Measurements from ENCODE around the gene QRICH1. TPM values are rescaled to one million over a fixed set of nuclear protein-coding genes. Genes with fewer than 3 reads are reported as not detected.
A peak's percentile ranks its signal among the peaks of the same experiment; 100 is the strongest.

Gene QRICH1
- total and polyA plus RNA-seq, 2 of the 13 experiments (the other 11 are each of a cell fraction or from before 2014, with no cell fraction given) = 52.6 to 102 TPM

DNA sequence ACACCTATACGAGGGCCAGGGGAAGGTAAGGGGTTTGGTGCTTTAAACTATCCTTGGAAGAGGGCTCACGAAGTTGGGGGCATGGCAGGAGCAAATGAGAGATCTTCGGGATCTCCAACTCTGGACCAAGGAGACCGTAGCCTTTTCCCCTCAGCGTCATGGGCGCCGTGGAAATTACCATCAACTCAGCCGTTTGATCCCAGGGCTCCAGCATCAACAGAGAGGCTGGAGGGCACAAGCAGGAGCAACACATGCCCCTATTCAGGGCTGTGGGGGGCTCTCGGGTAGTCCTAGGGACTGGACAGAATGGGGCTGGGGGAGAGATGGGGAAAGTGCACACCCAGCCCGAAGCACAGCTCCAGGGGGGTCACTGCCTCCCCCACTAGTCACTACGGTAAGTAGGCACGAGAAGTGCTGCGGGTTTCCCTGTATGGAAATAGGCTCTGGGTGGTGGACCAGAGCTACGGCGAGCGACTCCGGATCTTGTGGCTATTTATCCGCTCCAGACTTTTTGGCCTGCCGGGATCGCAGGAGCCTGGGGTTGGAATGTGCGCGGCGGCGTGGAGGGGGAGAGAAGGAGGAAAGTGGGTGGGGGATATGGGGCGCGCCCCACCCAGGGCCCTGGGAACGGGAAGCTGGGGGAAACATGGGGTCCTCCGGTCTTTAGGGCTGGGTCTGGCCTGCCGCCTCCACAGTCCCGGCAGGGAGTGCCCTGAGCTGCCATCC is 39.5 kb upstream of the QRICH1 start (continued):
- TF ChIP-seq ZNF263 (CRISPR knock-in tag; IDR thresholded peaks at IDR 0.05) = no peak
- no peak for TF ChIP-seq LCORL (IDR thresholded peaks at IDR 0.05)
- 0 out of 2 replicates have a peak, but pooled peaks have one; percentile 44 for TF ChIP-seq LCORL (CRISPR knock-in tag; IDR thresholded peaks at IDR 0.05)
- TF ChIP-seq, protein P1, sequence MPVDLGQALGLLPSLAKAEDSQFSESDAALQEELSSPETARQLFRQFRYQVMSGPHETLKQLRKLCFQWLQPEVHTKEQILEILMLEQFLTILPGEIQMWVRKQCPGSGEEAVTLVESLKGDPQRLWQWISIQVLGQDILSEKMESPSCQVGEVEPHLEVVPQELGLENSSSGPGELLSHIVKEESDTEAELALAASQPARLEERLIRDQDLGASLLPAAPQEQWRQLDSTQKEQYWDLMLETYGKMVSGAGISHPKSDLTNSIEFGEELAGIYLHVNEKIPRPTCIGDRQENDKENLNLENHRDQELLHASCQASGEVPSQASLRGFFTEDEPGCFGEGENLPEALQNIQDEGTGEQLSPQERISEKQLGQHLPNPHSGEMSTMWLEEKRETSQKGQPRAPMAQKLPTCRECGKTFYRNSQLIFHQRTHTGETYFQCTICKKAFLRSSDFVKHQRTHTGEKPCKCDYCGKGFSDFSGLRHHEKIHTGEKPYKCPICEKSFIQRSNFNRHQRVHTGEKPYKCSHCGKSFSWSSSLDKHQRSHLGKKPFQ (CRISPR knock-in tag; IDR thresholded peaks at IDR 0.05; ENCODE audit: insufficient replicate concordance) = no peak
- peak; percentile 72; the same call in 1 of the 3 replicates for TF ChIP-seq MXI1 (IDR thresholded peaks at IDR 0.05; ENCODE audit: borderline replicate concordance, low read depth, low read length)
- 0 out of 2 replicates have a peak, but pooled peaks have one; percentile 29 for TF ChIP-seq KAT8 (CRISPR knock-in tag; IDR thresholded peaks at IDR 0.05)
- no peak for TF ChIP-seq GPN1 (CRISPR knock-in tag; IDR thresholded peaks at IDR 0.05; ENCODE audit: borderline replicate concordance)
- TF ChIP-seq PRDM10 (CRISPR knock-in tag; IDR thresholded peaks at IDR 0.05; ENCODE audit: low read depth) = no peak
- TF ChIP-seq ARID2 (CRISPR knock-in tag; IDR thresholded peaks at IDR 0.05; ENCODE audit: borderline replicate concordance) = no peak
- no peak for TF ChIP-seq DPF2 (CRISPR knock-in tag; IDR thresholded peaks at IDR 0.05; ENCODE audit: borderline replicate concordance, low read depth)
- no peak for TF ChIP-seq ZNF354B (CRISPR knock-in tag; IDR thresholded peaks at IDR 0.05)
- TF ChIP-seq GATA4 (IDR thresholded peaks at IDR 0.05; ENCODE audit: borderline replicate concordance, low read depth) = no peak
- TF ChIP-seq SKIL (CRISPR knock-in tag; IDR thresholded peaks at IDR 0.05; ENCODE audit: borderline replicate concordance) = no peak
- no peak for TF ChIP-seq MTF2 (CRISPR knock-in tag; IDR thresholded peaks at IDR 0.05; ENCODE audit: borderline replicate concordance)
- TF ChIP-seq PCBP1 (IDR thresholded peaks at IDR 0.05; ENCODE audit: borderline replicate concordance, low read depth, low read length) = 0 out of 2 replicates have a peak, but pooled peaks have one; percentile 86
- no peak for TF ChIP-seq ZNF496 (CRISPR knock-in tag; IDR thresholded peaks at IDR 0.05; ENCODE audit: insufficient replicate concordance)
- TF ChIP-seq ZNF33B (CRISPR knock-in tag; IDR thresholded peaks at IDR 0.05) = no peak
- no peak for TF ChIP-seq ZNF75D (CRISPR knock-in tag; IDR thresholded peaks at IDR 0.05; ENCODE audit: borderline replicate concordance)
- no peak for TF ChIP-seq ZNF740 (CRISPR knock-in tag; IDR thresholded peaks at IDR 0.05)
- no peak for TF ChIP-seq ZFP41 (CRISPR knock-in tag; IDR thresholded peaks at IDR 0.05; ENCODE audit: borderline replicate concordance)
- TF ChIP-seq IKZF1 (IDR thresholded peaks at IDR 0.05) = no peak

All from HepG2 (cell line).